ENCODE results near the gene UIMC1.

DNA sequence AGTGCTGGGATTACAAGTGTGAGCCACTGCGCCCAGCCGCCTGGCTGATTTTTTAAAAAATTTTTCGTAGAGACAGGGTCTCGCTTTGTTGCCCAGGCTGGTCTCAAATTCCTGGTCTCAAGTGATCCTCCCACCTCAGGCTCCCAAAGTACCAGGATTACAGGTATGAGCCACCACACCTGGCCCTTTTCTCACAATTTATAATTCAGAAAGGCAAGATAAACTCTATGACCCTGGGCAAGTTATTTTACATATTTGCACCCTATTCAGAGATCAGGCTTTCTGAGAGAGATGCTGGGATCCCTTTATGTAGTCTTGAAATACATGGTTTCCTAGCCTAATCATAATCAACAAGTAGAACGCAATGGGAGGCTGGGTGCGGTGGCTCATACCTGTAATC is 36.5 kb upstream of the UIMC1 start:
- TF ChIP-seq EZH2phosphoT487 (IDR thresholded peaks at IDR 0.05; ENCODE audit: low read depth, severe bottlenecking, unreplicated experiment) = no peak
- TF ChIP-seq, protein P1, sequence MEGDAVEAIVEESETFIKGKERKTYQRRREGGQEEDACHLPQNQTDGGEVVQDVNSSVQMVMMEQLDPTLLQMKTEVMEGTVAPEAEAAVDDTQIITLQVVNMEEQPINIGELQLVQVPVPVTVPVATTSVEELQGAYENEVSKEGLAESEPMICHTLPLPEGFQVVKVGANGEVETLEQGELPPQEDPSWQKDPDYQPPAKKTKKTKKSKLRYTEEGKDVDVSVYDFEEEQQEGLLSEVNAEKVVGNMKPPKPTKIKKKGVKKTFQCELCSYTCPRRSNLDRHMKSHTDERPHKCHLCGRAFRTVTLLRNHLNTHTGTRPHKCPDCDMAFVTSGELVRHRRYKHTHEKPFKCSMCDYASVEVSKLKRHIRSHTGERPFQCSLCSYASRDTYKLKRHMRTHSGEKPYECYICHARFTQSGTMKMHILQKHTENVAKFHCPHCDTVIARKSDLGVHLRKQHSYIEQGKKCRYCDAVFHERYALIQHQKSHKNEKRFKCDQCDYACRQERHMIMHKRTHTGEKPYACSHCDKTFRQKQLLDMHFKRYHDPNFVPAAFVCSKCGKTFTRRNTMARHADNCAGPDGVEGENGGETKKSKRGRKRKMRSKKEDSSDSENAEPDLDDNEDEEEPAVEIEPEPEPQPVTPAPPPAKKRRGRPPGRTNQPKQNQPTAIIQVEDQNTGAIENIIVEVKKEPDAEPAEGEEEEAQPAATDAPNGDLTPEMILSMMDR (IDR thresholded peaks at IDR 0.05; ENCODE audit: poor library complexity) = no peak
- no peak for TF ChIP-seq EZH2 (IDR thresholded peaks at IDR 0.05; ENCODE audit: borderline replicate concordance)
